ENCODE measurements around the gene AK1.

- no peak for TF ChIP-seq CTCF (IDR thresholded peaks at IDR 0.05; ENCODE audit: low read depth, low read length)
- no peak for TF ChIP-seq POLR2A (IDR thresholded peaks at IDR 0.05; ENCODE audit: extremely low read depth, insufficient read length)
- TF ChIP-seq MAX (IDR thresholded peaks at IDR 0.05; ENCODE audit: low read depth, low read length), result no peak
Observed at GRCh38 chr9:127890053-127890452, 12.6 kb upstream of the AK1 start.
